RWPE2 (cell line): ENCODE measurements around the gene SAMD5.

Experiments
- ATAC-seq: fragments of 200-7000 bp; cut with Tn5 transposase; 3 replicates; pipeline ENCODE4 v1.9.1; 2021; ENCODE audit warnings: low read depth
- DNase-seq: peaks from one replicate; pipeline ENCODE4 v3.0.0-alpha.2; 2020; ENCODE audit warnings: low spot score
- H3K27ac ChIP-seq: fragments of 450-650 bp; 2 replicates; pipeline ENCODE4 v1.5.1; 2017; ENCODE audit warnings: mild to moderate bottlenecking; ENCODE audit not compliant: poor library complexity, severe bottlenecking
- H3K27me3 ChIP-seq: fragments of 250-450 bp; sonication (Bioruptor Pico); 2 replicates; pipeline ENCODE4 v1.5.1; 2021; ENCODE audit warnings: mild to moderate bottlenecking, moderate library complexity; ENCODE audit not compliant: insufficient read depth, poor library complexity, severe bottlenecking
- H3K36me3 ChIP-seq: fragments of 250-450 bp; sonication (Bioruptor Pico); 2 replicates; pipeline ENCODE4 v1.5.1; 2020; ENCODE audit warnings: low read depth, mild to moderate bottlenecking, moderate library complexity
- H3K4me1 ChIP-seq: fragments of 250-450 bp; sonication (Bioruptor Pico); 2 replicates; pipeline ENCODE4 v1.5.1; 2021; ENCODE audit warnings: mild to moderate bottlenecking, moderate library complexity; ENCODE audit not compliant: insufficient read depth, poor library complexity, severe bottlenecking
- H3K4me3 ChIP-seq: fragments of 250-450 bp; sonication (Bioruptor Pico); 2 replicates; pipeline ENCODE4 v1.5.1; 2021; ENCODE audit warnings: mild to moderate bottlenecking, moderate library complexity; ENCODE audit not compliant: severe bottlenecking
- H3K9me3 ChIP-seq: fragments of 250-450 bp; sonication (Bioruptor Pico); 2 replicates; pipeline ENCODE4 v1.5.1; 2021; ENCODE audit warnings: mild to moderate bottlenecking, moderate library complexity; ENCODE audit not compliant: severe bottlenecking
- TF ChIP-seq, protein P1 (sequence below): fragments of 450-650 bp; IDR thresholded peaks from one replicate; pipeline ENCODE4 v1.5.1; 2017; ENCODE audit warnings: mild to moderate bottlenecking, moderate library complexity; ENCODE audit not compliant: poor library complexity, severe bottlenecking

SAMD5 gene

DNA sequence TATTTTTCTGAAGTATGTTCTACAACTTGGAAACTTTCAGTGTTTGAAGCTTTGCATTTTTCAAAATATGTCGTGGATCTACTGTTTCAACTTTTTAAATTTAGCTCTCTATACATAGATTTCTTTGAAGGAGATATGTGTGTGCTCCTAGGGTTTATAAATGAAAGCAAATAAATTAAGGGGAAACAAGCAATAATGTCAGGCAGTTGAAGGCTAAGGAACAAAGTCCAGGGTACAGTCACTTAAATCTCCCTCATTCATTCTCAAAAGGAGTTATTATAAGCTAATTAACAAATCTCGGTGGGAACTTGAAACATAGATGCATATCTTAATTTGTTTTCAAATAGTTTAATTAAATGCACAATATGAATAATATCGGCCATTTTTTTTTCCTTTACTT, 79.4 kb downstream of the SAMD5 start:
- DNase-seq (no peak), ATAC-seq (no peak)
- no peaks in the 10 kb centered on the region for H3K4me1 ChIP-seq
- no peak overlapping the region for H3K27ac ChIP-seq
- H3K9me3 ChIP-seq = no peaks in the 10 kb centered on the region
- no peaks in the 10 kb centered on the region for H3K36me3 ChIP-seq
- H3K27me3 ChIP-seq = peaks cover 6% of the 10 kb centered on the region
- TF ChIP-seq, protein P1, sequence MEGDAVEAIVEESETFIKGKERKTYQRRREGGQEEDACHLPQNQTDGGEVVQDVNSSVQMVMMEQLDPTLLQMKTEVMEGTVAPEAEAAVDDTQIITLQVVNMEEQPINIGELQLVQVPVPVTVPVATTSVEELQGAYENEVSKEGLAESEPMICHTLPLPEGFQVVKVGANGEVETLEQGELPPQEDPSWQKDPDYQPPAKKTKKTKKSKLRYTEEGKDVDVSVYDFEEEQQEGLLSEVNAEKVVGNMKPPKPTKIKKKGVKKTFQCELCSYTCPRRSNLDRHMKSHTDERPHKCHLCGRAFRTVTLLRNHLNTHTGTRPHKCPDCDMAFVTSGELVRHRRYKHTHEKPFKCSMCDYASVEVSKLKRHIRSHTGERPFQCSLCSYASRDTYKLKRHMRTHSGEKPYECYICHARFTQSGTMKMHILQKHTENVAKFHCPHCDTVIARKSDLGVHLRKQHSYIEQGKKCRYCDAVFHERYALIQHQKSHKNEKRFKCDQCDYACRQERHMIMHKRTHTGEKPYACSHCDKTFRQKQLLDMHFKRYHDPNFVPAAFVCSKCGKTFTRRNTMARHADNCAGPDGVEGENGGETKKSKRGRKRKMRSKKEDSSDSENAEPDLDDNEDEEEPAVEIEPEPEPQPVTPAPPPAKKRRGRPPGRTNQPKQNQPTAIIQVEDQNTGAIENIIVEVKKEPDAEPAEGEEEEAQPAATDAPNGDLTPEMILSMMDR = no peak
- no peak overlapping the region for H3K4me3 ChIP-seq

DNA sequence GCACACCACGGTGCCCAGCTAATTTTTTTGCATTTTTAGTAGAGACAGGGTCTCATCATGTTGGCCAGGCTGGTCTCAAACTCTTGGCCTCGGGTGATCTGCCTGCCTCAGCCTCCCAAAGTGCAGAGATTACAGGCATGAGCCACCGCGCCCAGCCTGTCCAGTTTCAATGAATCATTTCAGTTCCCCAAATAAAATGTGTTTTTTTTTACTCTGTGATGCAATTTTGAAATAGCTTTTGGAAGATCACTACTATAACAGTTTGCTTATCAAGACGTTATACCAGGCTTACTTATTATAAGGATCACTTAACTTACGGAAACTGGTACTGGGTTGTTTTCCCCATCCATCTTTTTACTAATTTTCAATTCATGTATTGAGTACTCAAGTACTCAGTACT, 80.0 kb downstream of the SAMD5 start:
- H3K27ac ChIP-seq = no peak overlapping the region
- DNase-seq (no peak), ATAC-seq (no peak)

DNA sequence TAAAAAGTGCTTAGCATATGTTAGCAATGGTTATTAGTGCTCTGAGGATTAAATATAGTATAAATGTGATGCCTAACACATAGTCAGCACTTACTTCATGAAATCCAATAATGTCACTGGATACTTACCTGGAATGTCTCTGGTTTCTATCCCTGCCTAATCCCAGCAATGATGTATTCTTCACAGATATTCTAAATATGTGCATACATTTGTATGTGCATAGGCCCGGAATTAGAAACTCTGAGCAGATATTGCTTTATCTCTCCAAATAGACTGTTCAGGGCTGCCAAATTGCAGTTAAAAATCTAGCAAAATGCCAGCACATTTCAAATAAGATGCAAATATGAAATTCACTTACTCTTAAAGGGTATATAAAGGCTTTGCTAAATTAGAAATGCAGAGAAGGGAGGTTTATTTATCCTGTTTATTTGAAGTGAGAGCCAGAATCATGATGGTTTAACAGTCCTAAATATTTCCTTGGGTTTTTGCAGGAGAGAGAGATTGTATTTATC, 81.3 kb downstream of the SAMD5 start:
- no peaks in the 10 kb centered on the region for H3K4me1 ChIP-seq
- no peaks in the 10 kb centered on the region for H3K36me3 ChIP-seq
- no peak overlapping the region for H3K27ac ChIP-seq
- H3K27me3 ChIP-seq = peaks cover 6% of the 10 kb centered on the region
- TF ChIP-seq, protein P1 = no peak
- H3K9me3 ChIP-seq = no peaks in the 10 kb centered on the region
- DNase-seq (no peak), ATAC-seq (no peak)
- no peak overlapping the region for H3K4me3 ChIP-seq

More for the DNA sequence above, 80.0 kb downstream of the SAMD5 start:
- Histone ChIP-seq H3K27me3 (peaks cover 6% of the 10 kb centered on the region), H3K9me3 (no peaks in the 10 kb centered on the region), H3K4me3 (no peak overlapping the region), H3K4me1 (no peaks in the 10 kb centered on the region), H3K36me3 (no peaks in the 10 kb centered on the region)
- TF ChIP-seq, protein P1 = no peak

- H3K36me3 ChIP-seq = no peaks in the 10 kb centered on the region
- TF ChIP-seq, protein P1 = no peak
- DNase-seq (no peak), ATAC-seq (no peak)
- no peak overlapping the region for H3K27ac ChIP-seq
- peaks cover 3% of the 10 kb centered on the region for H3K27me3 ChIP-seq
- no peak overlapping the region for H3K4me3 ChIP-seq
- no peaks in the 10 kb centered on the region for H3K9me3 ChIP-seq
- no peaks in the 10 kb centered on the region for H3K4me1 ChIP-seq
These were observed 87.5 kb downstream of the SAMD5 start for GRCh38 chr6:147595961-147596360.

- ATAC-seq (no peak), DNase-seq (no peak)
- Histone ChIP-seq H3K36me3 (no peaks in the 10 kb centered on the region), H3K4me3 (no peak overlapping the region), H3K27me3 (no peaks in the 10 kb centered on the region), H3K27ac (no peak overlapping the region), H3K4me1 (no peaks in the 10 kb centered on the region), H3K9me3 (no peaks in the 10 kb centered on the region)
- TF ChIP-seq, protein P1 = no peak
These were observed 95.0 kb downstream of the SAMD5 start for GRCh38 chr6:147603392-147604081.
